GM18520 (cell line): ENCODE results near the gene SHANK1.
"Not testable (repeated sequence)": the region's sequence is repeated elsewhere in the genome, so short reads cannot be mapped to it uniquely, and the experiment has no call there.

Source experiments
- ATAC-seq: cut with Tn5 transposase; IDR thresholded peaks from one replicate; pipeline ENCODE4 v1.9.1; 2021; ENCODE audit not compliant: unreplicated experiment

The SHANK1 gene

DNA sequence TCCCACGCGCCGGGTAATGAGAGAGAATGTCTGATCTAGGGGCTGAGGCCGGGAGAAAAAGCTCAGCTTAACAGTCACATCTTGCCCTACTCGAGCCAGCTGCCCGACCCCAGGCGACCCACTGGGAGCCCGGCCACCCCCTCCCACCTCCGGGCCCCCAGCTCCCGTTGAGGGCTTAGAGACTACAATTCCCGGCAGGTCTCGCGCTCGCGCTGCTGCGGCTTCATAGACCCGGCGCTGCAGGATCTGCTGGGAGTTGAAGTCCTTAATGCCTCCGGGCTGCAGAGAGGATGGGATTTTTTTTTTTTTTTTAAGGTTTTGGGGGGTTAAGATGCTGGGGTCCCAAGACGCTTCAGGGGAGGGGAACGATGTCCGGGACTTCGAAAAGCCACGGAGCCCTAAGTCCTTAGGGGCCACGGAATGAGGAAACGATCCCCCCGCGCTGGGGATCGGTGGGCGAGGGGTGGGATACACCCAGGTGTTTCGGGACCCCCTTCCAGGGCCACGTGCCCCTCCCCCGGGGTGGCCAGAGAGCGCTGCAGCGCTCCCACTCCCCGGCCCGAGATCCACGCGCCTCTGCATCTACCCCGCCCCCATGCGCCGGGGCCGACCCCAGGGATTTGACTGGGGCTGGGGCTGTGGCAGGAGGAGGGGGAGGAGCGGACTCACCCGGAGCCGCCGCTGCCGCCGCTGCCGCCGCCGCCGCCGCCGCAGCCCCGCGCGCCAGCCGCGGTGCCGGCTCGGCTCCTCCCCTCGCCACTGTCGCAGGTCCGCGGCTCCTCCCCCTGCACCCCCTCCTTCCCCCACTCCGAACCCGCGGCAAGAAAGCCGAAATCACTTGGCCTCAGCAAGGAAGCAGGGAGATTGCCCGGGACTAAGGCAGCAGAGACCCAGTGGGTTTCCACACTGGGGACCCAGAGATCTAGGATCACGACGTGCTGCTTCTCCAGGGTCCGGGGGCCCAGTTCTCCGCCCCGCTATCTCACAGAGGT, 80.2 kb downstream of the SHANK1 start, which contains the start of gene SYT3:
SYT3 (minus strand) TSS at position 761 of the 992 bp plus-strand sequence. CDS start 2,470 bp downstream, outside the sequence.
- ATAC-seq, result no peak

DNA sequence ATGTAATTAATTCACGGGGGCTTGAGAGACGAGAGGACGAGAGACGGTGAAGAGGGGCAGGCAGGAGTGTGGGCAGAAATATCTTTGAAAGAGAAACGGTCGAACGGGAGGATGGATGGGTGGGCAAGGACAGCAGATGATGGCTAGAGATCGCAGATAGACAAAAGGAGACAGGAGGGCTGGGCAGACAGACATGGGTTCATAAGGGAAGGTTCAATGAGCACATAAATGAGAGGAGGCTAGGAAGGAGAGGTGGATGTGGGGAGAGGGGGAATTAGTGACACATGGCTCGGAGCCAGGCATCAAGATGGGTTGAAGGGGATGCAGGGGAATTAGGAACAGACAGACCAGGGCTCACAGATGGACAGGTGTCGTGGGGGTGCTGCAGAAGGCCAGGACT, 81.0 kb downstream of the SHANK1 start:
- no peak for ATAC-seq

DNA sequence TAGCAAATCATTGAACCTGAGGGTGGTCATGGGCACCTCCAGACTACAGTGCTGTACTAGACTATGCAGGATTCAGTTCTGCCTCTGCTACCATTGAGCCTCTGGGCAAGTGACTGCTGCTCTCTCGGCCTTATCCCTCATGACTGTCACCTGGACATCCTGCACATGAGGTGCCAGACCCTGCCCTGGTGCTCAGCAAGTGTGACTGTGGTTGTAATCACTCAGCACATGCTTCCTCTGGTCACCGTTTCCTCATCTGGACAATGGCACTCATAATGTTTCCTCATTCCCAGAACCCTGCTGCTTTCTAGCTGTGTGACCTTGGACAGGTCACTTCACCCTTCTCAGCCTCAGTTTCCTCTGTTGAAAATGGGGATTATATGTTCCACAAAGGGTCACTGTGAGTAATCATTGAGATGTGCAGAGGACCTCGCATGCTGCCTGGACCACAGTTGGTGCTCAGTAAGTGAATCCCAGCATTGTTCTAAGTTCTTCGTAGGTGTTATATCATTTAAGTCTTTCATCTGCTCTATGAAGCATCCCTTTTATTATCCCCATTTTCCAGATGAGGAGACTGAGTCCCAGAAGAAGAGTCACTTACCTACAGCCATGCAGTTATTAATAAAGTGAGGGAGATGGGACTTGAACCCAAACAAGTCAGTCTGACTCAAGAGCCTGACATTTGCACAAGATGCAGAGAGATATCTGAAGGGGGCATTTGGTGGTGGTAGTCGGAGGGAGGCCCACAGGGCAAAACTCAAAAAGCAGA, 83.1 kb downstream of the SHANK1 start:
- no peak for ATAC-seq

DNA sequence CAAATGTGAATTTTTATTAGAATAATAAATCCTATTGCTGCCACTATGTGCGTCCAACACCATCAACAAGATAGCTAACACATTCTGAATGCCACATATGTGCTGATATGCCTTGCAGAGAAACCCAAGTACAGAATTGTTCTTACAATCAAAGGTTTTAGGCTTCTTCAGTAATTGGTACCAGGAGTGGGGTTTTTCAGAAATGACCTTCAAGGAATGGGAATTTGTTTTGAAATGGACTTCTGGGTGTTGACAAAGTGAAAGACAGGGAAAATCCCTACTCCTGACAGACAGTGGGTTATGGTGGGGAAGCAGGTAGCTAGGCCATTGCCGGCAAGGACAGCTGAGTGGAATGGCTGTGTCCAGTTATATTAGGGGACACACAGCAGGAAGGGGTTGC, 85.6 kb downstream of the SHANK1 start:
- ATAC-seq, result no peak

DNA sequence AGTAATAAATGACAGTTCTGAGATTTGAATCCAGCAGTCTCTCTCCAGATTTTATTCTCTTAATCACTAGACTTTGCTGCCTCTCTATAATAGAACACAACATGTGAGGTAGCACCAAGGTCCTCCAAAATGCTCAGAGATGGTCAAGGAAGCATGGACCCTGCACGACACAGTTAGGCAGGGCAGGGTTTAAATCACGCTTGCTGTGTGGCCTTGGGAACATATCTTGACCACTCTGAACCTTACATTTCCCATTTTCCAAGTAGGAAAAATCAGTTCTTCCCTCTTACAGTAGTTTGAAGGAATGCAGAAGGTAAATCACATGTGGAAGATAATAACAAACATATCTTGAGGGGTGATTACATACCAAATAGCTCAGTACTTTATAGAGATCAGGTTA, 86.2 kb downstream of the SHANK1 start:
- ATAC-seq, result no peak

DNA sequence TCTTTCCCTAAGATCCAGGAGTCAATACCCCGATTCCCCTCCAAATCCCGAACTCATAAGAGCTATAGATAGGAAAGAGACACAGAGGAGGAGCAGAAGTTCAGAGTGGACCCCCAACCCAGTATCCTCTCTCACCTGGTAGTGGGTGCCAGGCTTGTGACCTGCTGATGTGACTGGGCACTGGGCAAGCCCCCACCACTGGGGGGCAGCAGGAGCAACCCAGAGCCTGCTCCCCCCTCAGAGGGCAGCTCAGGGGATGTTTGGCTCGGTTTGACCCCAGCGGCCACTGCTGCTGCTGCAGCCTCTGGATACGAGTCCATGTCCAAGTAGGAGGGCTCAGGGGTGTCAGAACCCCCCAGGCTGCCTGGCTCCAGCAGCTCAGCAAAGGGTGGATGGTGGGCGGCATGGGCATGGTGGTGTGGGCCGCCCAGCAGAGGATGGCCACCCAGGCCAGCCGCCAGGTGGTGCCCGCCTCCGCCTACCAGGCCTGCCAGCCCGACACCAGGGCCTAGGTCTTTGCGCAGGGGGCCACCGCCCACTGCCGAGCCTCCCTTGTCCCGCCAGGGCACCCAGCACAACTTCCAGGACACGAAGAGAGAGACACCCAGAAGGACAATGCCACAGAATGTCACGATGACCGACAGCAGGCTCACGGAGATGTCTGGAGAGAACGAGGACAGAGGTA, 87.3 kb downstream of the SHANK1 start:
- no peak for ATAC-seq

DNA sequence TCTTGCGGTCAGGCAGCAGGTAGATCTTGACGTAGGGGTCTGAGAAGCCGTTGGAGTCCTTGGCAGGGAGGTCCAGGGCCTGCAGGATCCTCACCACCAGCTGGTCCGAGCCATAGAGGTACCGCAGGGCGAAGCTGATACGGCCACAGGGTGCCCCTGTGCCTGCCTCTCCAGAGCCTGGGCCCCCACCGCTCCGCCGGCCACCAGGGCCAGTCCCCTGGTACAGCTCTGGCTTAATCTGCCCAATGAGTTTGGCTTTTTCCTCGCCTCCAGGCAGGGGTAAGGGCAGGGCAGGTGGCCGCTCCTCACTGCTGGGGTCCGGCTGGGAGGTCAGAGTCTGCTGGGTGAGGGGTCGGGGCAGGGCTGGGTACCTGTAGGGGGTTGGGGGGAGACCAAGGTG, 89.8 kb downstream of the SHANK1 start:
- ATAC-seq, result no peak

DNA sequence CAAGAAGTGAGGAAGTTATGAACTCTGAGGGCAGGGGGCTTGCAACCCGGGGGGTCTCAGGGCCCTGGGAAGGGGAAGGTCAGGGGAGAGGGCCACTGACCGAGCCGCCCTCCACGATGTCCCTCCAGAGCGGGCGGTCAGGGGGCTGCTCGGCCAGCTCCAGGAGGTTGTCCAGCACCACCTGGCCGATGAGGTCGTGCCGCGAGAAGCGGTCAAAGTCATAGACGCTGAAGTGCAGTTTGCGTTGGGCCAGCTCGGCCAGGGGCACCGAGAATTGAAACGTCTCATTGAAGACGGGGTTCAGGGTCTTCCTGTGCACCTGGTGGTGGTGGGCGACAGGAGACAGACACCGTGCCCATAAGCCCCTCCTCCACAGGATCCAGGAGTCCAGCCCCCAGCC, 90.4 kb downstream of the SHANK1 start:
- no peak for ATAC-seq

DNA sequence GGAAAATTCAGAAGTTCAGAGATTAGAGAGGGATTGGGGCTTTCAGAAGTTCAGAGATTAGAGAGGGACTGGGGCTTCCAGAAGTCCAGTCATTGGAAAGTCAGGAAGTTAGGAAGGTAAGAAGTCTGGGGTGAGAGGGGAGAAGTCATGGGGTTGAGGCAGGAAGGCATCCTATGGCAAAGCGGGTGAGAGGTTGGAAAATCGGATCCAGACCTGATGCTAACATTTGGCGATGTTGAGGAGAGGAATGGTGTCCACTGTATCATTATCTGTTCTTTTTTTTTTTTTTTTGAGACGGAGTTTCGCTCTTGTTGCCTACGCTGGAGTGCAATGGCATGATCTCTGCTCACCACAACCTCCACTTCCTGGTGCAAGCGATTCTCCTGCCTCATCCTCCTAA, 91.1 kb downstream of the SHANK1 start:
- ATAC-seq, result no peak

DNA sequence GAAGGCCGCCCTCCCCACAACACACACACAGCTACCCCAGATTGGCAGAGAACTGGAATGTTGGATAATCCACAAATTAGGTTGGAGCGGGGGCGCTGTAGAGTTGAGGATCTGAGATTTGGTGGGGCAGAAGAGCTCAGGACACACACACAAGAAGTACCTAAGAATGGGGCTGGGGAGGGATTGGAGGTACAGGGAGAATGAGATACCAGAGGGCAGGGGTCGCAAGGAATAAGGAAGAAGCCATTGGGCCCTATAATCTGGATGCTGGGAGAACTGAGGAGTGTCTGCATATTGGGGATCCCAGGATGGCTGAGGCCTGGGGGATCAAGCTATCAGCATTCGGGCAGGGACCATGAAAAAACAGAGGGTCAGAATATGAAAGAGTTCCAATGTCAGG, 91.5 kb downstream of the SHANK1 start:
- no peak for ATAC-seq

DNA sequence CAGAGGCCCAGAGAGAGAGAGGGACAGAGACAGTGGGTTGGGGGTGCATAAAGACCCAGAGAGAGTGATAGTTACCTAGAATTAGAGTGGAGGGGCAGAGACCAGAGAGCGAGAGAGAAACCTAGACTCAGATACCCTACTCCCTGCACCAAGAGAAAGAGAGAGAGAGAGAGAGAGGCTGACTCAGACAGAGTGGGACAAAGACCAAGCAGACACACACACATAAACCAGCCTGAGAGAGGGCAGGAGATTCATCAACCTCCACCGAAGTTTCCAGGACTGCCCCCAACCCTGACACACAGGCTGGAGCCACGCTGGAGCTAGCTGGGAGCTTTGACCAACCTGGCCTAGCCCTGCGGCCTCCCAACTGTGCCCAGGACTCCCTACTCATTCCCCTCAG, 92.8 kb downstream of the SHANK1 start:
- no peak for ATAC-seq

DNA sequence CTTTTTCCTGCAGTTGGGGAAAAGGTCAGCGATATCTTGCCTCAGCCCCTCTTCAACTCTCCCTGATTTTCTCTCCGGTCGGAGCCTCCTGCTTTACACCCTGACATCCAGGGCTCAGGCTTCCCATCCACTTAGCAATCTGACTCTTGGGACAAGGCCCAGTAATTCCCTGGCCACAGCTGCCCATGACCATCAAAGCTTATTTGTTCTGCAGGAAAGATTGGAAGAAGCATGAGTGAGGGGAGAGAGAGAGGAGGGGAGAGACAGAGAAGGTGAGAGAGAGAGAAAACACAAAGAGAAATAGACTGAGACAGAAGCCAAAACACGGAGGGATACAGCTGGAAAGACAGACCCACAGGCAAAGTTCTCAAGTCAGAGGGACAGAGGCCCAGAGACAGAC, 93.6 kb downstream of the SHANK1 start:
- ATAC-seq, result no peak

DNA sequence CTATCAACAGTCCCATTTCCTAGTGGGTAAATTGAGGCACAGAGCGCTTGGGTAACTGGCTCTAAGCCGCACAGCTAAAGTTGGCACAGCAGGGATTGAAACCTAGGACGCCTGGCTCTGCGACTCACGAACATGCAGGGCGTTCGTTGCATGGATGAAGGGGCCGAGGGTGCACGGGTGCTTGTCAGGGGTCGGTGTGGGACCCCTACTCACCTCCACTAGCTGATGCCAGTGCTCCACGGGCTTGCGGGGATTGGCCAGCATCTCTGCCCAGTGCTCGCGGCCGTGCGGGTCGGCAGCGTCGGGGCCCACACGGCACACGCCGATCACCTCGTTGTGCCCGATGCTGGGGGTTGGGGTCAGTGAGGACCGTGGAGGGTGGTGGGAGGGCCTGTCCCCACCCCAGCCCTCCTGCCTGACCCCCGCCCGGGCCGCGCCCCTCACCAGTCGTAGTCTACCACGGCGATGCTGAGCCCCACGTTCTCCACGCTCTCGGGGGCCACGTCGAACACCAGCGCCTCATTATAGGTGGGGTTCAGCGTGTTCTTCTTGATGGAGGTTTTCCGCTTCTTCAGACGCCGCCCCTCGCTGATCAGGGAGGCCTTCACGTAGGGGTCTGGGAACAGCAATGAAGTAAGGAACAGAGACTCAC, 94.5 kb downstream of the SHANK1 start:
- no peak for ATAC-seq

DNA sequence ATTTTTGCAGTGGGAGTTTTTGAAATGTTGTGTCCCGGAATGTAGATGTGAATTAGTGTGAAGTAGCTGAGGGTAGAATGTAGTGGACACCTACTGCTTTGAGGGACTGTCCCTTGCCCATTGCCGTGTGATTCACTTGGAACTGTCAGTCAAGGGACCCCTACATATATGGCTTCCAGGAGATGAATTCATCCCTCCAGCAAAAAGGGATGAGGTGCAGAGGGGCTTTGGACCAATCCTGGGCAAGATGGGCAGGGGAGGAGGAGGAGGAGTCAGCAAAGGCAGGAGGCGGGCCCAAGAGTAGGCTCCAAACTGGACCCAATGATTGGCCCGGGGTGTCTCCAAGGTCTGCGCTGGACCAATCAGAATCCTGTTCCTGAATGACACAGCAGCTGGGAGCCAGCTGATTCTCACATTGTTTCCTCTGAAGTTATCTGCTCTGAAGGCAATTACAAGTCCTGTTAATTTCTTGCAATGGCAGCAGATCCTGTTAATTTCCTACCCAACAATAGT, 99.2 kb downstream of the SHANK1 start:
- not testable (repeated sequence) for ATAC-seq

DNA sequence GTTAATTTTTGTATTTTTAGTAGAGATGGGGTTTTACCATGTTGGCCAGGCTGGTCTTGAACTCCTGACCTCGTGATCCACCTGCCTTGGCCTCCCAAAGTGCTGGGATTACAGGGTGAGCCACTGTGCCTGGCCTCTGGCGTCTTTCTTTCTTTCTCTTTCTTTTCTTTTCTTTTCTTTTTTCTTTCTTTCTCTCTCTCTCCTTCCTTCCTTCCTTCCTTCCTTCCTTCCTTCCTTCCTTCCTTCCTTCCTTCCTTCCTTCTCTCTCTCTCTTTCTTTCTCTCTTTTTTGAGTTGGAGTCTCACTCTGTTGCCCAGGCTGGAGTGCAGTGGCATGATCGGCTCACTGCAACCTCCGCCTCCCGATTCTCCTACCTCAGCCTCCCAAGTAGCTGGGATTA, 100.4 kb downstream of the SHANK1 start:
- ATAC-seq, result not testable (repeated sequence)

DNA sequence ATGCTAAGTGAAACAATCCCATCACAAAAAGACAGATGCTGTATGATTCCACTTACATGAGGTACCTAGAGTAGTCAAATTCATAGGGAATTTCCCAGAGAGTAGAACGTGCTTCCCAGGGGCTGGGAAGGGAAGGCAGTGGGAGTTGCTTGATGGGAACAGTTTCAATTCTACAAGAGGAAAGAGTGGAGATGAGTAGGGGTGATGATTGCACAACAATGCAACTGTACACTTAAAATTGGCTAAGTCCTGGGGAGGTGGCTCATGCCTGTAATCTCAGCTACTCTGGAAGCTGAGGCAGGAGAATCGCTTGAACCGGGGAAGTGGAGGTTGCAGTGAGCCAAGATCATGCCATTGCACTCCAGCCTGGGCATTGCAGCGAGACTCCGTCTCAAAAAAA, 101.2 kb downstream of the SHANK1 start:
- ATAC-seq, result not testable (repeated sequence)

DNA sequence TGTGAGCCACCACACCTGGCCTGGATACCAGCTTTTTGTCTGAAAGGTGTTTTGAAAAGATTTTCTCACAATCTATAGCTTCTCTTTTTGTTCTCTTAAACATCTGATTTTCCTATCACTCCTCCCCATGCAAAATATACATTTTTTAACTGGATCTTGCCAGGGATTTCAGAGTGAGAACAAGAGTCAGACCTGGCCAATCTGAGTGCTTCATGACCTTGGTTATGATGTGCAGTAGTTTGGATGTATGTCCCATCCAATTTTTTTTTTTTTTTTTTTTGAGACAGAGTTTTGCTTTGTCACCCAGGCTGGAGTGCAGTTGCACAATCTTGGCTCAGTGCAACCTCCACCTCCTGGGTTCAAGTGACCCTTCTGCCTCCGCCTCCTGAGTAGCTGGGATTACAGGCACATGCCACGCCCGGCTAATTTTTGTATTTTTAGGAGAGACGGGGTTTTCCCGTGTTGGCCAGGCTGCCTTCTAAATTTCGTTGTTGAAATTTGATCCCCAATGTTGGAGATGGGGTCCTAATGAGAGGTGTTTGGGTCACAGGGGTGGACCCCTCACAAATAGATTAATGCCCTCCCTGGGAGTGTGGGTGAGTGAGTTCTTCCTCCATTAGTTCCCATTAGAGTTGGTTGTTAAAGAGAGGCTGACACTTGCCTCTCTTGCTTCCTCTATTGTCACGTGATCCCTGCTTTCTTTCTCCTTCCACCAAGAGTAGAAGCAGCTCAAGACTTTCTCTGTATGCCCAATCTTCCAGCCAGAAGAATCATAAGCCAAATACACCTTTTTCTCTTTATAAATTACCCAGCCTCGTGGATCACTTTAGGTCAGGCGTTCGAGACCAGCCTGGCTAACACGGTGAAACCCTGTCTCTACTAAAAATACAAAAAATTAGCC, 106.8 kb downstream of the SHANK1 start:
- not testable (repeated sequence) for ATAC-seq
